Activated CD8-positive, alpha-beta T cell treated with anti-CD3 and anti-CD28 coated beads for 36 hours (primary cell): ENCODE data around the gene P3H2. TPM values are rescaled to one million over a fixed set of nuclear protein-coding genes. Genes with fewer than 3 reads are reported as not detected.

ENCODE experiments used
- ATAC-seq: fragments of 200-7000 bp; cut with Tn5 transposase; one replicate; pipeline ENCODE4 v1.10.0; 2021; ENCODE audit warnings: mild to moderate bottlenecking, moderate library complexity
- CTCF ChIA-PET: fragments of 350-600 bp; sonication (Branson Sonifier 250); formaldehyde crosslinking; loops from one replicate; lab custom pipeline; 2021; ENCODE audit warnings: antibody characterized with exemption; lab: Charles Lee
- POLR2A ChIA-PET: fragments of 350-600 bp; sonication (Branson Sonifier 250); formaldehyde crosslinking; loops from one replicate; lab custom pipeline; 2021; ENCODE audit warnings: antibody characterized with exemption; lab: Charles Lee
- DNase-seq: peaks from one replicate; pipeline ENCODE4 v3.0.0-alpha.2; 2020
- H3K27ac Mint-ChIP-seq: one replicate; pipeline ENCODE4 v1.8.0; 2021; ENCODE audit warnings: mild to moderate bottlenecking, mixed read lengths
- H3K27me3 Mint-ChIP-seq: one replicate; pipeline ENCODE4 v1.8.0; 2021; ENCODE audit warnings: mixed read lengths
- H3K36me3 Mint-ChIP-seq: one replicate; pipeline ENCODE4 v1.8.0; 2021; ENCODE audit warnings: low read depth, mixed read lengths
- H3K4me1 Mint-ChIP-seq: one replicate; pipeline ENCODE4 v1.8.0; 2021; ENCODE audit warnings: low read depth, mixed read lengths
- H3K4me3 Mint-ChIP-seq: one replicate; pipeline ENCODE4 v1.8.0; 2021; ENCODE audit warnings: mild to moderate bottlenecking, moderate library complexity, mixed read lengths
- H3K9me3 Mint-ChIP-seq: one replicate; pipeline ENCODE4 v1.8.0; 2021; ENCODE audit warnings: mixed read lengths
- CTCF ChIP-seq: fragments of 200-600 bp; IDR thresholded peaks from one replicate; pipeline ENCODE4 v1.8.0; 2022; ENCODE audit warnings: antibody characterized with exemption, mild to moderate bottlenecking
- intact Hi-C: fragments of 100-400 bp; cut with micrococcal nuclease; formaldehyde crosslinking; loops from one replicate; pipeline ENCODE4 v1.10.0; 2022
- total RNA-seq, 2 experiments: library from RNA; stranded (reverse); gene quantifications; one replicate each; pipeline ENCODE4 v1.2.3, GENCODE V29; 2021

P3H2 gene
- total RNA-seq, 2 experiments from 2014 or later = not detected

GRCh38 chr3:189914799-189915198, 205.9 kb downstream of the P3H2 start:
- no peak for ATAC-seq
- Mint-ChIP-seq H3K27ac (no peak overlapping the region), H3K4me3 (no peak overlapping the region), H3K27me3 (peaks cover 6% of the 10 kb centered on the region), H3K9me3 (no peaks in the 10 kb centered on the region), H3K36me3 (no peaks in the 10 kb centered on the region), H3K4me1 (no peaks in the 10 kb centered on the region)
- no peak for TF ChIP-seq CTCF
- intact Hi-C loops = no loop called here
- DNase-seq = no peak
- ChIA-PET POLR2A (no interaction called here), CTCF (interaction anchor here (0.7 to 1.6 kb wide), 2 partner anchors 13 to 728 kb away, joined by 3 to 4 read pairs; no protein-coding TSS in a partner anchor)

- intact Hi-C loops = no loop called here
- no peak for TF ChIP-seq CTCF
- Mint-ChIP-seq H3K9me3 (no peaks in the 10 kb centered on the region), H3K27me3 (peaks cover 6% of the 10 kb centered on the region), H3K4me3 (no peak overlapping the region), H3K4me1 (no peaks in the 10 kb centered on the region), H3K27ac (no peak overlapping the region), H3K36me3 (no peaks in the 10 kb centered on the region)
- ATAC-seq (no peak), DNase-seq (no peak)
- CTCF ChIA-PET = no interaction called here
- POLR2A ChIA-PET = no interaction called here
These were observed 209.7 kb downstream of the P3H2 start for GRCh38 chr3:189911001-189911400.

- intact Hi-C loops = no loop called here
- H3K4me1 Mint-ChIP-seq = no peaks in the 10 kb centered on the region
- H3K4me3 Mint-ChIP-seq = no peak overlapping the region
- DNase-seq = no peak
- POLR2A ChIA-PET = no interaction called here
- peaks cover 1% of the 10 kb centered on the region for H3K27me3 Mint-ChIP-seq
- H3K36me3 Mint-ChIP-seq = no peaks in the 10 kb centered on the region
- CTCF ChIA-PET = no interaction called here
- no peak for ATAC-seq
- no peaks in the 10 kb centered on the region for H3K9me3 Mint-ChIP-seq
- no peak for TF ChIP-seq CTCF
- H3K27ac Mint-ChIP-seq = no peak overlapping the region
These were observed 211.1 kb downstream of the P3H2 start for GRCh38 chr3:189909573-189909972.

- Mint-ChIP-seq H3K4me3 (no peak overlapping the region), H3K27me3 (peaks cover 1% of the 10 kb centered on the region), H3K27ac (no peak overlapping the region), H3K4me1 (no peaks in the 10 kb centered on the region), H3K9me3 (no peaks in the 10 kb centered on the region), H3K36me3 (no peaks in the 10 kb centered on the region)
- intact Hi-C loops = no loop called here
- POLR2A ChIA-PET = no interaction called here
- no peak for TF ChIP-seq CTCF
- no peak for ATAC-seq
- CTCF ChIA-PET = no interaction called here
- DNase-seq = no peak
These were observed 211.6 kb downstream of the P3H2 start for GRCh38 chr3:189909139-189909538.

- ChIA-PET POLR2A (no interaction called here), CTCF (no interaction called here)
- no peak for TF ChIP-seq CTCF
- Mint-ChIP-seq H3K27me3 (peaks cover 1% of the 10 kb centered on the region), H3K4me1 (no peaks in the 10 kb centered on the region), H3K9me3 (no peaks in the 10 kb centered on the region), H3K27ac (no peak overlapping the region), H3K36me3 (no peaks in the 10 kb centered on the region), H3K4me3 (no peak overlapping the region)
- DNase-seq (no peak), ATAC-seq (no peak)
- intact Hi-C loops = no loop called here
These were observed 212.1 kb downstream of the P3H2 start for GRCh38 chr3:189908646-189909045.
